ENCODE results near the gene S100B. TPM values are rescaled to one million over a fixed set of nuclear protein-coding genes. Genes with fewer than 3 reads are reported as not detected.

Gene S100B
- total RNA-seq, 1 donor from 2014 or later = 29.9 TPM

DNA sequence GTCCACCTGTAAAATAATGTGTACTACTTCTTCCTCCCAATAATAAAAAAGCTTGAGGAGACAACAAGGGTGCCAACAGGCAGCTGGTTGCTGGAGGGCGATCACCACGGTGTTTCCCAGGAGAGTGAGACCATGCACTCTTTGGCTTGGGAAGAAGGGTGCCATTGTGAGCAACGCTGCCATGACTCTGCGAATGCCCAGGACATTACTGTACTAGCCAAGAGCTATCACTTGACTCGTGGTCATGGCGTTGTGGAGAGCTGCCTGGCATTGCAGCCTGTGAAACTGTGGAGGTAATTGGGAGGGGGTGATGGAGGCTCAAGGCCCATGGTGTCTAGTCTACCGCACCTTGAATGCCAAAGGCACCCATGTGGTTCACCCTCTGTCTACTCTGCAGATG is 16.0 kb upstream of the S100B start:
- DNase-seq (ENCODE audit: low read depth, low spot score) = no peak
- peaks cover 42% of the 10 kb centered on the region for H3K4me1 Mint-ChIP-seq
- TF ChIP-seq, protein P1, sequence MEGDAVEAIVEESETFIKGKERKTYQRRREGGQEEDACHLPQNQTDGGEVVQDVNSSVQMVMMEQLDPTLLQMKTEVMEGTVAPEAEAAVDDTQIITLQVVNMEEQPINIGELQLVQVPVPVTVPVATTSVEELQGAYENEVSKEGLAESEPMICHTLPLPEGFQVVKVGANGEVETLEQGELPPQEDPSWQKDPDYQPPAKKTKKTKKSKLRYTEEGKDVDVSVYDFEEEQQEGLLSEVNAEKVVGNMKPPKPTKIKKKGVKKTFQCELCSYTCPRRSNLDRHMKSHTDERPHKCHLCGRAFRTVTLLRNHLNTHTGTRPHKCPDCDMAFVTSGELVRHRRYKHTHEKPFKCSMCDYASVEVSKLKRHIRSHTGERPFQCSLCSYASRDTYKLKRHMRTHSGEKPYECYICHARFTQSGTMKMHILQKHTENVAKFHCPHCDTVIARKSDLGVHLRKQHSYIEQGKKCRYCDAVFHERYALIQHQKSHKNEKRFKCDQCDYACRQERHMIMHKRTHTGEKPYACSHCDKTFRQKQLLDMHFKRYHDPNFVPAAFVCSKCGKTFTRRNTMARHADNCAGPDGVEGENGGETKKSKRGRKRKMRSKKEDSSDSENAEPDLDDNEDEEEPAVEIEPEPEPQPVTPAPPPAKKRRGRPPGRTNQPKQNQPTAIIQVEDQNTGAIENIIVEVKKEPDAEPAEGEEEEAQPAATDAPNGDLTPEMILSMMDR (conservative IDR thresholded peaks at IDR 0.05) = no peak
- H3K27ac Mint-ChIP-seq (ENCODE audit: unreplicated experiment) = peak overlapping the region; percentile 99
- H3K36me3 Mint-ChIP-seq (ENCODE audit: low read depth) = no peaks in the 10 kb centered on the region
- no peaks in the 10 kb centered on the region for H3K27me3 Mint-ChIP-seq (ENCODE audit: low read depth)
- H3K4me3 Mint-ChIP-seq = no peak overlapping the region
- peaks cover 13% of the 10 kb centered on the region for H3K9me3 Mint-ChIP-seq

DNA sequence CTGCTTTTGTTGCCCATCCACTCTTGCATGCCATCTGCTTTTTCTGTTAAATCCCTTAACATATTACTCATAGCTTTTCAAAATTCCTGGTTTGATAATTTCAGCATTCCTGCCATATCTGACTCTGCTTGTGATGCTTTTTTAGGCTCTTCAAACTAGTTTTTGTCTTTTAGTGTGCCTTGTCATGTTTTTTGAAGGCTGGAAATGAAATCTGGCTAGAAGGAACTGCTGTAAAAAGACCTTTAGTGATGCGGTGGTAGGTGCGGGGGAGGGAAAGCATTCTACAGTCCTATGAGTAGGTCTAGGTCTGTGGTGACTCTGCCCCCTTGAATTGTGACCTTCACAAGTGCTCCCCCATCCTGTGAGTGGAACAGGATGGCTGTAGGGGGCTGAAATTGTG is 15.0 kb upstream of the S100B start:
- TF ChIP-seq, protein P1 (conservative IDR thresholded peaks at IDR 0.05) = no peak
- no peak overlapping the region for H3K27ac Mint-ChIP-seq (ENCODE audit: unreplicated experiment)

DNA sequence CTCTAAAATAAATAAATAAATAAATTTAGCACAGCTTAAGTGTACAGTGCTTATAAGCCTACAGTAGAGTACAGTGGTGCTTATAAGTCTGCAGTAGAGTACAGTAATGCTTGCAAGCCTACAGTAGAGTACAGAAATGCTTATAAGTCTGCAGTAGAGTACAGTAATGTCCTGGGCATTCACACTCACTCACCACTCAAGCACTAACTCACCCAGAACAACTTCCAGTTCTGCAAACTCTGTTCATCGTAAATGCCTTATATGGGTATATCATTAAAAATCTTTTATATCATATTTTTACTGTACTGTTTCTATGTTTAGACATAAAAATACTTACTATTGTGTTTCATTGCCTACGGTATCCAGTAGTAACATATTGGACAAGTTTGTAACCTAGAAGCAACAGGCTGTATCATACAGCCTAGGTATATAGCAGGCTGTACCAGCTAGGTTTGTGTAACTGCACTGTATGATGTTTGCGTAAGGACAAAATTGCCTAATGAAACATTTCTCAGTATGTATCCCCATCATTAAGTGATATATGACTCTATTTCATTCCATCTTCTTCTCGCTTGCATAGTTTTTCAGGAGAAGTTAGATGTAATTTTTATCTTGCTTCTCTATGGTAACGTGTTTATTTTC is 14.0 kb upstream of the S100B start:
- no peak for DNase-seq (ENCODE audit: low read depth, low spot score)
- Mint-ChIP-seq H3K27me3 (ENCODE audit: low read depth) (no peaks in the 10 kb centered on the region), H3K9me3 (peaks cover 12% of the 10 kb centered on the region), H3K36me3 (ENCODE audit: low read depth) (no peaks in the 10 kb centered on the region), H3K4me3 (no peak overlapping the region), H3K4me1 (peaks cover 38% of the 10 kb centered on the region), H3K27ac (ENCODE audit: unreplicated experiment) (no peak overlapping the region)
- TF ChIP-seq, protein P1 (conservative IDR thresholded peaks at IDR 0.05) = no peak

More for the DNA sequence above, 15.0 kb upstream of the S100B start:
- no peak for DNase-seq (ENCODE audit: low read depth, low spot score)
- no peaks in the 10 kb centered on the region for H3K36me3 Mint-ChIP-seq (ENCODE audit: low read depth)
- H3K4me1 Mint-ChIP-seq = peaks cover 42% of the 10 kb centered on the region
- no peaks in the 10 kb centered on the region for H3K27me3 Mint-ChIP-seq (ENCODE audit: low read depth)
- no peak overlapping the region for H3K4me3 Mint-ChIP-seq
- H3K9me3 Mint-ChIP-seq = peaks cover 10% of the 10 kb centered on the region

DNA sequence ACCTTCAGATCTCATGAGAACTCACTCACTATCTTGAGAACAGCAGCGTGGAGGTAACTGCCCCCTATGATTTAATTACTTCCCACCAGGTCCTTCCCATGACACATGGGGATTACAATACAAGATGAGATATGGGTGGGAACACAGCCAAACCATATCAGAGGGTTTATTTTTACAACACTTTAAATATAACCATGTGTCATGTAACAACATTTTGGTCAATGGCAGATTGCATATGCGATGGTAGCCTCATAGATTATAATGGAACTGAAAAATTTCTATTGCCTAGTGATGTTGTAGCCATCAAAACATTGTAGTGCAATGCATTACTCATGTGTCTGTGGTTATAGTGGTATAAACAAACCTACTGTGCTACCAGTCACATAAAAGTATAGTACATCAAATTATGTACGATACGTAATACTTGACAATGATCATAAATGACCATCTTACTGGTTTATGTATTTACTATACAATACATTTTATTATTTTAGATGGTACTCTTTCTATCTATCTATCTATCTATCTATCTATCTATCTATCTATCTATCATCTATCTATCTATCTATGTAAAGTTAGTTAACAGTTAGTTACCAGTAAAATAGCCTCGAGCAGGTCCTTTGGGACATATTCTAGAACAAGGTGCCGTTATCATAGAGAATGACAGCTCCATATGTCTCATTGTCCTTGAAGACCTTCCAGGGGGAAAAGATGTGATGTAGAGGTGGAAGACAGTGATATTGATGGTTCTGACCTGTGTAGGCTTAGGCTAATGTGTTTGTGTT is 12.6 kb upstream of the S100B start:
- Mint-ChIP-seq H3K27me3 (ENCODE audit: low read depth) (no peaks in the 10 kb centered on the region), H3K9me3 (peaks cover 16% of the 10 kb centered on the region), H3K36me3 (ENCODE audit: low read depth) (no peaks in the 10 kb centered on the region), H3K27ac (ENCODE audit: unreplicated experiment) (no peak overlapping the region), H3K4me1 (peaks cover 29% of the 10 kb centered on the region), H3K4me3 (no peak overlapping the region)
- TF ChIP-seq, protein P1 (conservative IDR thresholded peaks at IDR 0.05) = no peak
- DNase-seq (ENCODE audit: low read depth, low spot score) = no peak

DNA sequence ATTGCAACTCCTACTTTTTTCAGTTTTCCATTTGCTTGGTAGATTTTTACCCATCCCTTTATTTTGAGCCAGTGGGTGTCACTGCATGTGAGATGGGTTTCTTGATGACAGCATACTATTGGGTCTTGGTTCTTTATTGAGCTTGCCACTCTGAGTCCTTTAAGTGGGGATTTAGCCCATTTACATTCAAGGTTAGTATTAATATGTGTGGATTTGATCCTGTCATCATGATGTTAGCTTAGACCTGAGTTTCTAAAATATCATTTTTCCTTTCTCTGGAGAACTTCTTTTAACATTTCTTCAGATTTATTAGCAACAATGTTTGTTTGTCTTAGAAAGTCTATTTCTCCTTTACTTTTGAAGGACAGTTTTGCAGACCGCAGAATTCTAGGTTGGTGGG is 11.8 kb upstream of the S100B start:
- no peaks in the 10 kb centered on the region for H3K36me3 Mint-ChIP-seq (ENCODE audit: low read depth)
- peaks cover 21% of the 10 kb centered on the region for H3K4me1 Mint-ChIP-seq
- no peak for DNase-seq (ENCODE audit: low read depth, low spot score)
- peaks cover 16% of the 10 kb centered on the region for H3K9me3 Mint-ChIP-seq
- TF ChIP-seq, protein P1 (conservative IDR thresholded peaks at IDR 0.05) = no peak
- no peak overlapping the region for H3K4me3 Mint-ChIP-seq
- H3K27ac Mint-ChIP-seq (ENCODE audit: unreplicated experiment) = no peak overlapping the region
- no peaks in the 10 kb centered on the region for H3K27me3 Mint-ChIP-seq (ENCODE audit: low read depth)
